HG03354 (cell line): ENCODE results near the gene MAPK6.
A peak's percentile ranks its signal among the peaks of the same experiment; 100 is the strongest.
"Not testable (repeated sequence)": the region's sequence is repeated elsewhere in the genome, so short reads cannot be mapped to it uniquely, and the experiment has no call there.

Source experiments
- ATAC-seq: cut with Tn5 transposase; IDR thresholded peaks from one replicate; pipeline ENCODE4 v1.9.1; 2021; ENCODE audit warnings: mild to moderate bottlenecking; ENCODE audit not compliant: unreplicated experiment, poor library complexity, severe bottlenecking

MAPK6 gene

DNA sequence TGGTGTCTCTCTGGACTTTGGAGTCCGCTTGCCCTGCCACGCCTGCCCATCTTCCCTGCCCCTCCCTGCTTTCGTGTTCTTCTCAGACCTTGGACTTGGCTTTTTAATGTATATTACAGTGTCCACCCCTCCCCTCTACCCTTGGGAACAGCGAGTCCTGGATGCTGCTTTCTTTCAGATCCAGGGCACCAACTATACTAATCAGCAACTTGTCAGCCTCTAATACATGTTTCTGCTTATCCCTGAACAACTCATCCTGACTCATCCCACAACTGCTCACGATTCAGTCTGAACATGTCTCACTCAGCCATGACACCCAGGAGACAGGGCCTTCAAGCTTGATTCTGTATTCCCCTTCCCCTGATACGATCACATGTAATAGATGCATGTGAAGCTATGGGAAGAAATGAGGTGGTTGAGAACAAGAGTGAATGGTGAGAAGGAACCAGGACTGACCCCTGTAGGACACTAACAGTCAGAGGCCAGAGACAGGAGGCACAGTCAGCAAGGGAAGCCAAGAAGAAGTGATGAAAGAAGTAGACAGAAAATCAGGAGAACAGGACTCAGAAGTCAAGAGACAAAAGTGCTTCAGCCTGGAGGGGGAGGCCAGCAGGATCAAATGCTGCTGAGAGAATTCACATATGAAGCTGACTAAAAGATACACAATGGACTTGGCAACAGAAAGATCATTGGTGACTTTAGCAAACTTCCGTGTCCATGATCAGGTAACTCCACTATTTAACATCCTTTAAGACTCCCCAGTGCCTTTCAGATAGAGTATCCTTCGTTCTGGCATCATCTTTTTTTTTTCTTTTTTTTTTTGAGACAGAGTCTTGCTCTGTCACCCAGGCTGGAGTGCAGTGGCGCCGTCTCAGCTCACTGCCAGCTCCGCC is 58.1 kb downstream of the MAPK6 start:
- ATAC-seq = peak; percentile 53

DNA sequence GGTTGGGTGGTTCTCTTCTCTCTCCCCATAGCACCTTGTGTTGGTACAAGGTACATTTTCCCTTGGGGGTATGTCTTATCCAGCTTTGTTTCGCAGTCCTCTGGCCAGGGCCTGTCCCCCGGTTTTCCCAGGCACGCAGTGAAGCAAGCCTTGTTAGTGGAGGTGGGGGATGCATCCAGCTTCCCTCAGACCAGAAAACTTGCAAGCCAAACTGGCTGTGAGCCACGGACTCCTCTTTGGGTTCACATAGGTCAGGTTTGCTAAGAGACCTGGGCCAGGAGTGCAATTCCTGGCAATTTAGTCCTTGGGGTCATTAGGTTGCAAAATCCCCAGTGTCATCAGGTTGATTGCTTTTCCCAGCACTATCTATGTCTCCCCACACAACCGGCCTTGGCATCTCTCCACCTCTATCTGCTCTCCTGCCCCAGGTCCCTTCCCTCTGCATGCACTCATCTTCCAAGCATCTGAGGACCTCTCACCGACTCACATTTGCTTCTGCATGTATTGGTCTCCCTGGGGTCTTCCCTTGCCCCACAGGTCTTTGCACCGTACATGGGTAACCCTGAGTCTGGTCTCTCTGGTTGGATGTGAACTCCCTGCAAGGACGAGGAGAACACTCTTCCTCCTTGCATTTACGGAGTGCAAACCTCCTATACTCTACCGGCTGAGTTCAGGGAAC is 59.3 kb downstream of the MAPK6 start:
- no peak for ATAC-seq

DNA sequence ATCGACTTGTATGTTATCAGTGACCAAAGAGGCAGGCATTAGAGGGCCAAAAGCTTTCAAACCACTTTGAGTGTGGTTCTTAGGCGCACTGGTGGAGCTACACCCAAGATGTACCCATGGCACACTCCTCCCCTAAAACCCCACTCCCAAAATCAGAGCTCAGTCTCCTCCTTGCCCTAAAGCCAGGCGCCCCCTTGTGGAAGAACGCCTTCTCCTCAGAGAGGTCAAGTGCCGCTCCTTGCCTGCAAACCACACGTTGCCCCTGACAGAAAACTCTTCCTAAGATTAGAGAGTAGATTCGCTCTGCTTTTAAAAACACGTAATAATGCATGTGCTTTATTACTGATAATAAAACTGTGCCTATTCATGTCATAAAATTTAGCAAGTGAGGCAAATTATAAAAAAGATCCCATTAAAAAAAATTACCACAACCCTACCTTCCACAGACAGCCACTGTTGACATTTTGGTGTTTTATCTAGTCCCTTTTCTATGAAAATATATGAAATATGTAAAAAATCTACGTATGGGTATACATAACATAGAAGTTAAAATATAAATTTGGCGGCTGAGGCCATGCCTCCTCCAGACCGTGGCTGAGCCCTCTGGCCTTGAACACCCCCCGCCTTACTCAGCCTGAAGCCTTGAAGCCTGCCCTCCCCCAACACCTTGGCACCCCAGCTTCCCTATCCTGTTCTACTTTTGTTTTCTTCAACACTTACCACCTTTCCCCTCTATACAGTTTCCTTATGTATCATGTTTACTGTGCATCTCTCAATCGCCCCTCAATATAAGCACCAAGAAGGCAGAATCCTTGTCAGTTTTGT is 60.1 kb downstream of the MAPK6 start:
- peak; percentile 49 for ATAC-seq

DNA sequence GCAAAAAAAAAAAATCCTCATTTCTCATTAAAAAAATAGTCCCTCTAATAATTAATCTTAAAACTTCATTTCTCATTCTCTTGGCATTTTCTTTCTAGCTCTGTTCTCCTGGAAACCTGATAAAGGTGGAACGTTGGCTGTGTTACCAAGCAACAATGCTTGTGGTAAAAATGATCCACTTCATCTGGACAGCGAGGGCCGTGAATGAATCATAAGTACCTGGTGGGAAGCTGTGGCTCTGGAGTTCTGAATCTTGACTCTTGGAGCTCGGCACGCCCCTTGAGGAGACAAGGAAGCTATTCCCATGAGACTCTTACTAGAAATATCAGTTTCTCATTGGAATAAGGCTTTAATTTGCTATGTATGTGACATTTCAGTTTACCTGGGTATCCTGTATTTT is 61.0 kb downstream of the MAPK6 start:
- no peak for ATAC-seq

DNA sequence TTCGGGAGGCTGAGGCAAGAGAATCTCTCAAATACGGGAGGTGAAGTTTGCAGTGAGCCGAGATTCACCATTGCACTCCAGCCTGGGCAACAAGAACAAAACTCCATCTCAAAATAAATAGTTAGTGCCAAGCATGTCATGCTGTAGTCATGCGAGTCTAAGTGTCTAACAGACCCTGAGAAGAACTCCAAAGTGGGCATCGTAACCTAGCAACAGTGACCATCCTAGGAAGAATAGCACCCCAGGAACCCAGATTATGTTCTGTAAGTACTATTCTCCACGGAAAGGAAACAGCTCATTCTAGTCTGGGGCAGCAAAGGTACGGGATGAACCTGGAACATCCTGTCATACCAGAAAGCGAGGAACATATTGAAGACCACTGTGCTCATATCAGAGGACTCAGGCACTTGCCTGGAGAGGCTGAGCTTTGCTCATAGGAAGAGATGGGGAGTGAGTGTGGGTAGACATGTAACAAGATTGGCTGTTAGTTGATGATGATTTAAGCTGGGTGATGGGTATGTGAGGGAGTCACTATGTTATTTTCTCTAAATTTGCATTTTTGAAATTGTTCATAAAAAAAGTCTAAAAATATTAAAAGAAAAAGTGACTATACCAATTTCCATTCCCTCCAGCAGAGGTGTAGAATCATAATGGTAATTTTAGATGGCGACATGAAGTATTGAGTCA is 61.8 kb downstream of the MAPK6 start:
- no peak for ATAC-seq

DNA sequence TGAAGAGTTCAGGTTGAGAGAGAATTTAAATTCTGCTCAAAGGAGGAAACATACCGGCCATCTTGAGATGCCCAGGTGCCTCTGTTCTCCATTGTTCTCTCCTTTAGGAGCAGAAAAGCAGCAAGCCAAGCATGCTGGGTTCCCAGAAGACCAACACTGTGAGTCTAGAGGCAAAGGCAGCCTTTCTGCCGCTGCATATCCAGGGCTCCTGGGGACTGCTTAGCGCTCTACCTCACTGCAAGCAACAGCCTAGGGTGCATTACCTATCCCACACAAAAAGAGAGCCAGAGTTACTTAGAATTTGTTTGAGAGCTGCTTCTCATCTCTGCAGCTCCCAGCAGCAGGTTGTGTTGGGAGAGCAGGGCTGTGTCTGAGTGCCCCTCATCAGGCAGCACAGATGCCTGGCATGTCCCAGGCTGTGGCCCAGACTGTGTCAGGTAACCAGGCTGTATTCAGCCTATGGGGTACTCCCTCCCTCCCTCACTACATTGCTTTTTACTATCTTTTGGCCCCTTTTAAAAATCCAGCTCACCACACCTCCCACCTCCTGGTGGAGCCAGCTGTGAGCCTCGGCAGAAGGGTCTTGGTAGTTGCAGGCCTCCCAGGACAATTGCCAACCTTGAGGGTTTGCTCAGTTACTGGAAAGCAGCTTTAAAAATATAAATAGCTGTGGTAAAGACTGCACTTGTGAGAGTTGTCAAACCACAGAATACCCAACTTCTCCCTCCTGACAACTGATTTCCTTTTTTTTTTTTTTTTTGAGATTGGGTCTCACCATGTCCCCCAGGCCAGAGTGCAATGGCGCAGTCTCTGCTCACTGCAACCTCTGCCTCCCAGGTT is 63.4 kb downstream of the MAPK6 start:
- ATAC-seq = peak; percentile 68

DNA sequence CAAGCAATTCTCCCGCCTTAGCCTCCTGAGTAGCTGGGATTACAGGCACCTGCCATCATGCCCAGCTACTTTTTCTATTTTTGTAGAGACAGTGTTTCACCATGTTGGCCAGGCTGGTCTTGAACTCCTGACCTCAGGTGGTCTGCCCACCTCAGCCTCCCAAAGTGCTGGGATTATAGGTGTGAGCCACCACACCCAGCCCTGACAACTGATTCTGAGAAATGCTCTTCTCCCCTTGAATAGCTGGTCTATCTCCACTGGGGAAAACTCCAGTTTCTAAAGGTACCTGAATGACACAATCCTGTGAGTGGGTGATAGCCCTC is 64.0 kb downstream of the MAPK6 start:
- ATAC-seq = not testable (repeated sequence)

DNA sequence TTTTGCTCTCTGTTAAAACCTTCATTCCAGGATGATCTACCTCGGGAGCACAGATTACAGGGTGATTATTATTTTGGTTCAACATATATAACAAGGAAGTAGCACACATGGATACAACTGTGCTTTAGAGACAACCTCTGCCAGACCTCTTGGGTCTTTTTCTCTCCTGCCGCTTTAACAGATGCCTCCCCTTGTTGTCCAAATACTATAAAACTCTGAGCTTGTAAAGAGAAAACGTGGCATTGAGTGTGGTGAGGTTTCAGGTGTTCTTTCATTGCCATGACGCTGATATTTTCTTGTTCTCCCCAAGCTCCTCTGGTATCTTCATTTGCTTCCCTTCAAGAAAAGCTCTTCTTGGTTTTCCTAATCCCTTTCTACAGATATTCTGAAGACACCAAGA is 64.6 kb downstream of the MAPK6 start:
- no peak for ATAC-seq

DNA sequence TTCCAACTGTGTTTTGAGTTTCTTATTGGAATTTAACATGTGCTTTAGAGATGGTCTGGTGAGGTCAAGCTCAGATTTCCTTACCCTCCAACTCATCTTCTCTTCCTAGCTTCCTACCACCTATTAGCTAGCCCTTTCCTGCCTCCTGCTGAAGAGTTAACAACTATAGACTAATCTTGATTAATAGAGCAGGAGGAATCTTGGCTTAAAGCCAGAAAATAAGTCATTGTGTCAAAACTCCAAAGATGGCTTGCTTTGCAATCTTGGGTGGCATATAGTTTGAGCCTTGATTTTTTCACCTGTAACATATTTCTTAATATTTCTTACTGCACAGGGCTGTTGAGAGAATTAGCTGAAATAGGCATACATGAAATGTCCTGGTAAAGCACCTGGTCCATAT is 66.3 kb downstream of the MAPK6 start:
- ATAC-seq = no peak

DNA sequence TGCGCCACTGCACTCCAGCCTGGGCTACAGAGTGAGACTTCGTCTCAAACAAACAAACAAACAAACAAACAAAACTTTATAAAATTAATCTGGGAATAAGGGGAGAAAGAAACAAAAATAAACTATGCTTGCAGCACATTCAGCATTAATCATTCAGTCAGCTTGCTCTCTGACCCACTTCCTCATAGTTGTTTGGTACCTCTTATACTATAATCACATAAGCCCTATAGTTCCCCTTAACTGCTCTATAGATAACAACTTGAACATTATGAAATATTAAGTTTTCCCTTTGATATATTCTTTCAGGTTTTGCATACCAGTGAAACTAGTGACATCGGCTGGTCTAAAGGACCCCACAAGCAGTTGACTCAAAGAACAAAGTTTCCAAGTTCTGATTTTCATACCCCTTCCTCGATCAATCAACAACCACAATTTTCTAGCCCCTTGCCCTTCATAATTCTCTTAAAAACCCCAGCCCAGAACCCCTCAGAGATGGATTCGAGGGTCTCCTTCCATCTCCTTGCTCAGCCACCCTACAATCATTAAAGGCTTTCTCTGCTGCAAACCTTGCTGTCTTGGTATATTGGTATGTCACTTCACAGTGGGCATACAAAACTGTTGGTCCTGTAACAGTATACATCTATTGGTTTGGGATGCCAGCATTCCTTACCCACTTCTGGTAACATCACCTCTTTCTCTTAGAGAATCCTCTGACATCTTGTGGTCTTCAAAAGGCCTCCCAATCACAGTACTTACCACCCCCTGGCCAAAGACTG is 67.2 kb downstream of the MAPK6 start:
- no peak for ATAC-seq

DNA sequence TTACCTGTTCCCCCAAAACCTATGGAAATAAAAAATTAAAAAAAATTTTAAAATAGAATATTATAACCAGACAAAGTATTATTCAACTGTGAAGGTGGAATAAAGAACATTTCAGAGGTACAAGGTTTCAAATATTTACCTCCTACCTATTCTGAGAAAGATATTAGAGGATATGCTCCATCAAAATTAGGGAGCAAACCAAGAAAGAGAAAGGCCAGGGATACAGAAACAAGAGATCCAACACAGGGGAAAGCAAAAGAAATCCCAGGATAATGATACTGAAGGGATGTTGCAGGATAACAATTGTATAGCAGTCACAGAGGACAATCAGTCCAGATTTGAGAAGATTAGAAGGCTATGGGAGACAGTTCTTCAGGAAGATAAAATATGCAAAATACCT is 71.2 kb downstream of the MAPK6 start:
- no peak for ATAC-seq

DNA sequence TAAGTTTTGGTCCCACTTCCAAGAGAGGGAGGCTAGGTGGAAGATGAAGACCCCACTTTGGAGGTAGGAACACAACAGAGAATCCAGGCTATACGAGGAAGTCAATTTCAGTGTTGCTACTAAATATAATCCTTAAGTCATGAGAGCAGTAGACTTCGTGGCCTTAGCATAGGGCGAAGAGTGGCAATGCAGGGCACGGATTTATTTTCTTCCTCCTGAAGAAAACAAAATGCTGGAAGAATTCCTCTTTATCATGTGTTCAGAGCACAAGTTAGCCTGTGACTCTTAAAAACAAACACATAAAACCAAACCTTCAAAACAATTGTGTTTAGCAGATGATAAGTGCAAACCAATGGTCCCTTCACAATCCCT is 74.1 kb downstream of the MAPK6 start:
- ATAC-seq = no peak

DNA sequence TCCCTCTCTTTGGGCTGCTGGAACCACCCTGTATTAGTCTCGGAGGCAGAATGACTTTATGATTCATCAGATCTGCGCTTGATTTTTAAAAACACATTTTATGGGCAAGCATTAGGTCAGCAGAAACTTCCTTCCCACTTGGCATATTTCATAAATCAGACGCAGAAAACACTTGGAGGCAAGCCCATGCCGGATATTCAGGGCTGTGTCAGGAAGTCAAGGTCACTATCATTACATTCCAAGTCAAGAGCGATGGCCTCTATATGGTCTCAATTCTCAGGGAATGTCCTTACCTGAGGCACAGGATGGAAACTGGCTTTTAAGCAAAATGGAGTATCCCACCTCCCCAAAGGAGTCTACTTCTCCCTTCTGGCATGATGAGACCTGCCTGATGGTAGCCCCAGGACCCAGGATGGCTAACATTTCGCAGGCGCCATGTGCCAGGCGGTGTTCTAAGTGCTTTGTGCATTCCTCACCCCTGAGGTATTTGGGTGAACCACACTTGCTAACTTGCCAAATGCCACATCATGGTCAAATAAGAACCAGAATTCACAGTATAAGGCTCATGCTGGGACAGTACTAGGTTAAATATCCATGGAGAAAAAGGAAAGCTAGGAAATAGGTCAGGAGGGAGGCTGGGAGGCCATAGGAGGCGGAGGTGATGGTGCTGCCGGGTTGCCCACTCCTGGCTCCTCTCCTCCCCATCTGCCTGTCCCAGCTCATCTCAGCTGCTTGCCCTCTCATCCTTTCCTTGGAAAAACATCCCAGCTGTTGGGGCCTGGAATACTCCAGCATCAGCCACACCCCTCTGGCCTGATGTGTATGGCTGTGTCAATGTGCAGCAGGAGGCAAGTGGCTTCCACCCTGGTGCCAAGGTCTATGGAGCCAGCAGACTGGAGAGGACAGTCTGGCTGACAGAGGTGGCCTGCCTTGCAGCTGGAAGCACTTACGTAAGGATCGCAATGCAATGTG is 74.8 kb downstream of the MAPK6 start:
- ATAC-seq = no peak

DNA sequence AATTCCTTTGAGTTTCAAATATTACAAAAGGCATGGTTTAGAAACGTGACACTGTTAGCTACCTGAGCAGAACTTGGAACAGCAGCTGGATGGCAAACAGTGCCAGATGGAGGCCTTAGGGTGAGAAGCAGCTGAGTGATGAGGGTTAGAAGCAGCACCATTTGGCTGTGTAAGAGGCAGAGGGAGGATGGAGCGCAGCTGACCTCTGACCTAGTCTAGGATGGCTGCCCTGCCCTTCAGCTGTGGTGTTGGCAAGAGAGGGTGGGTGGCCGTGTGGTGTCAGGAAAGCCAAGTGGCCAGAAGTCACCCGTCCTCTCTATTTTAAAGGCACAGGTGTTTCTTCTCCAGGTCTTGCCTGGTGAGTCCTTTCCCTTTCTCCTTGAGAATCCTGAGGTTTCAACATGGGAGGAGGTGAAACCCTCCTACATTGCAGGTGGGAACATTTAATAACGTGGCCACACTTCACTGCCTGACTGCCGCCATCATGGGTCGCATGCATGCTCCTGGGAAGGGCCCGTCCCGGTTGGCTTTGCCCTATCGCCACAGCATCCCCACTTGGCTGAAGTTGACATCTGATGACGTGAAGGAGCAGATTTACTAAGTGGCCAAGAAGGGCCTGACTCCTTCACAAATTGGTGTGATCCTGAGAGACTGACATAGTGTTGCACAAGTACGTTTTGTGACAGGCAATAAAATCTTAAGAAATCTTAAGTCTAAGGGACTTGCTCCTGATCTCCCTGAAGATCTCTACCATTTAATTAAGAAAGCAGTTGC is 76.0 kb downstream of the MAPK6 start:
- no peak for ATAC-seq

DNA sequence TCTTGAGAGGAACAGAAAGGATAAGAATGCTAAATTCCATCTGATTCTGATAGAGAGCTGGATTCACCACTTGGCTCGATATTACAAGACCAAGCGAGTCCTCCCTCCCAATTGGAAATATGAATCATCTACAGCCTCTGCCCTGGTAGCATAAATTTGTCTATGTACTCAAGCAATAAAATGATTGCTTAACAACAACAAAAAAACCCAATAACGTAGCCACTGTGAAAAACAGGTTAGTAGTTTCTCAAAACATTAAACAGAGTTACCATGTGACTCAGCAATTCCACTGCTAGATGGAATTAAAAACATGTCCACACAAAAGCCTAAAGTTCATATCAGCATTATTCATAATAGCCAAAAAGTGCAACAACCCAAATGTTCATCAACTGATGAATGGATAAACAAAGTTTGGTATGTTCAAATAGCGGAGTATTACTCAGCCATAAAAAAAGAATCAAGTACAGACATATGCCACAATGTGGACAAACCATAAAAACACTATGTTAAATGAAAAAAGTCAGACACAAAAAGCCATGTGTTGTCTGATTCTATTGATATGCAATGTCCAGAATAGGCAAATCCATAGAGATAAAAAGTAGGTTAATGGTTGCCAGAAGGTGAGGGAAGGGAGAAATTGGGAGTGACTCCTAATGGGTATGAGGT is 76.7 kb downstream of the MAPK6 start:
- ATAC-seq = no peak

DNA sequence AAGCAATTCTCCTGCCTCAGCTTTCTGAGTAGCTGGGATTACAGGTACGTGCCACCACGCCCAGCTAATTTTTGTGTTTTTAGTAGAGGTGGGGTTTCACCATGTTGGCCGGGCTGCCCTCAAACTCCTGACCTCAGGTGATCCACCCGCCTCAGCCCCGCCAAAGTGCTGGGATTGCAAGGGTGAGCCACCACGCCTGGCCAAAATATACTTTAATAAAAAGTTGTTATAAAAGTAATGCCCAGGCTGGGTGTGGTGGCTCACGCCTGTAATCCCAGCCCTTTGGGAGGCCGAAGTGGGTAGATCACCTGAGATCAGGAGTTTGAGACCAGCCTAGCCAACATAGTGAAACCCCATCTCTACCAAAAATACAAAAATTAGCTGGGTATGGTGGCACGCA is 77.5 kb downstream of the MAPK6 start:
- not testable (repeated sequence) for ATAC-seq
